GM19099 (cell line): ENCODE results near the gene REC8.
A peak's percentile ranks its signal among the peaks of the same experiment; 100 is the strongest.

Source experiments
- POLR2A ChIP-seq: IDR thresholded peaks from 3 replicates; pipeline ENCODE4 v1.6.1; 2011; ENCODE audit warnings: low read depth; ENCODE audit not compliant: insufficient read length; ENCODE audit errors: extremely low read depth

Gene REC8

DNA sequence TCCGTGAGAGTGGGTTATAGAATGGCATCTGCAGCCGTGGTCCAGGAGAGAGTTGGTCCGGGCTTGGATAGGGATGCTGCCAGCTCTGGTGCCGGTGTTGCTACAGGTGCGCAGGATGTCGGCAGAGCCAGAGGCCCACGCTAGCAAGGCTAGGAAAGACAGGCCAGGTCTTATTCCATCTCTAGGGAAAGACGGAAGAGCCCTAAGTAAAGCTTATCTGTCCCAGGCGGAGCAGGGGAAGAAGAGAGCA, 36.4 kb upstream of the REC8 start:
- no peak for TF ChIP-seq POLR2A

- peak; percentile 79 for TF ChIP-seq POLR2A
These were observed 35.8 kb upstream of the REC8 start, which contains the start of gene PSME1 for GRCh38 chr14:24135834-24136683. Gene PSME1, plus strand, starts transcription at chr14:24136194. Its CDS starts 69 bp downstream, at chr14:24136263.

DNA sequence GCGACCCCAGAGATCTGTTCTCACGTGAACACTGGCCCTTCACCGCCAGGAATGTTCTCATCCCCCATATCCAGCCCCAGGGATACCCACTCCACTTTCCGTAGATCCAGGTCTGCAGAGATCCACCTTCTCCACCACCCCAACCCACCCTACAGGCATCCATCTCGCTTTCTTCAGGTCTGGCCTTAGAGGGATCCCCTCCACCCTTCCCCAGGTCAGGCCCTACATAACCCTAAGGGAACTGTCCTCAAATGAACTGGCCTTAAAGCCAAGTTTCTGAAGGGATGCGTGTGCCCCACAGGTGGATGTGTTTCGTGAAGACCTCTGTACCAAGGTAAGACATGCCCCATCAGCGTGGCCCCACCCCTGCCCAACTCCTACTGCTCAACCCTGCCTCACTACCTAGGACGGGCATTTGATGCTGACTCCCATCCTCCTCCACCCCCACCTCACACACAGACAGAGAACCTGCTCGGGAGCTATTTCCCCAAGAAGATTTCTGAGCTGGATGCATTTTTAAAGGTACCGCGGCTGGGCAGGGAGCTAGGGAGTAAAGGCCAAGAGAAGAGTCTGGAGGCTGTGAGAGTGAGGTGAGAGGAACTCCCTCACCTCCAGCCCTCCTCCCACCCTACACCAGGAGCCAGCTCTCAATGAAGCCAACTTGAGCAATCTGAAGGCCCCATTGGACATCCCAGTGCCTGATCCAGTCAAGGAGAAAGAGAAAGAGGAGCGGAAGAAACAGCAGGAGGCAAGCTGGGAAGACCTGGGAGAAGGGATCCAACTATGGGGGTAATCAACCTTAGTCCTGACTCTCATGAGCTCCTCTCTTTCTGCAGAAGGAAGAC, 35.0 kb upstream of the REC8 start:
- TF ChIP-seq POLR2A, result no peak

DNA sequence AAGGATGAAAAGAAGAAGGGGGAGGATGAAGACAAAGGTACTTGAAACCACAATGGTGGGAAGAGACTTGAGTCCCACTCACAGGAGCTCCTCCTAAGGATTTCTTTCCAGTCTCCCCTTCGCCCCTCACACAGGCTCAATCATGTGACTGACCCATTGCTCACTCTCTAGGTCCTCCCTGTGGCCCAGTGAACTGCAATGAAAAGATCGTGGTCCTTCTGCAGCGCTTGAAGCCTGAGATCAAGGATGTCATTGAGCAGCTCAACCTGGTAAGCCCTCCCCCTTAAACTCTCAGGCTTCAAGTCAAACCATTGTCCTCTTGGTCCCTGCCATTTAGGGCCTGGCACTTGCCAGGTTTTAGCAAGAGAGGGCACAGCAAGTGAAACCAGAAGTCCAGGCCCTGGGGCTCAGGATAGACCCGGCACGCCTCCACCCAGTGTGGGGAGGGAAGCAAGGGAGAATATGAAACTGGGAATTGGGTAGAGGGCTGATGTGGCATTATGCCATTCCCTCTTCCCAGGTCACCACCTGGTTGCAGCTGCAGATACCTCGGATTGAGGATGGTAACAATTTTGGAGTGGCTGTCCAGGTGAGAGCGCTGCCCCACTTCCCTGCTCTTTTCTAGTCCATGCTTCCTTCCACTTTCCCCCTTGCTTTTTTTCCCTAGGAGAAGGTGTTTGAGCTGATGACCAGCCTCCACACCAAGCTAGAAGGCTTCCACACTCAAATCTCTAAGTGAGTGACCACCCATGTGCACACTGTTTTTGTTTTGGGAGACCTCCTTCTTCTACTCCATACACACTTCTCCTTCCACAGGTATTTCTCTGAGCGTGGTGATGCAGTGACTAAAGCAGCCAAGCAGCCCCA, 34.1 kb upstream of the REC8 start:
- peak; percentile 42 for TF ChIP-seq POLR2A

- no peak for TF ChIP-seq POLR2A
These were observed 33.2 kb upstream of the REC8 start for GRCh38 chr14:24138396-24139271.

DNA sequence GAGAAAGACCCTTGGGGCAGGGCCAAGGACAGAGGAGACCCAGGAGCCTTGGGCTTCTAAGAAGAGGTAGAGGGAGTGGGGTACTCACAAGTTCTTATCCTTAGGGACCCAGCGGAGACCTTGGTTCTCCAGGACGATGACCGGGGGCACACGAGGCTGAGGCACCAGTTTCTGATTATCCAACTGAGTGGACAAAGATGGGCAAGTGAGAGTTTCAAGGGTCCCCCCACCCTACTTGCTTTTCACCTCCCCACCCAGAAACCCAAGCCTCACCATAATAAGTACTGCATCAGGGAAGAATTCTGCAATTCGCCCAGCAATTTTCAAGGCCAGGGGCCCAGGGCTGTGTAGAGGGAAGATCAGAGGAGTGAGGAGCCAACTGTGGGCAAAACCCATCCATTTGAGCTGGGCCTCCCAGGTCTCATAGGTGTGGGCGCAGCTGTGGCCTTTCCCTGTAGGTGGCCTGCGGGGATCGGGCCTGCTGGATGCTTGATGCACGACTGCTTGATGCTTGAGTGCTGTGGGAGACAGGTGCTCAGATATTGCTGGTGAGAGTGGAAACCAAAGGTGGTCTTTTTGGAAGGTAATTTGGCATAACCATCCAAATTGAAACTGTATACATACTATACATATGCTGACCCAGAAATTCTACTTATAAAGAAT, 32.5 kb upstream of the REC8 start:
- no peak for TF ChIP-seq POLR2A

- peak; percentile 91 for TF ChIP-seq POLR2A
These were observed 30.6 kb upstream of the REC8 start, which contains the start of gene EMC9 for GRCh38 chr14:24141097-24141880. Gene EMC9, minus strand, starts transcription at chr14:24141591. Its CDS starts 287 bp downstream, at chr14:24141304.

DNA sequence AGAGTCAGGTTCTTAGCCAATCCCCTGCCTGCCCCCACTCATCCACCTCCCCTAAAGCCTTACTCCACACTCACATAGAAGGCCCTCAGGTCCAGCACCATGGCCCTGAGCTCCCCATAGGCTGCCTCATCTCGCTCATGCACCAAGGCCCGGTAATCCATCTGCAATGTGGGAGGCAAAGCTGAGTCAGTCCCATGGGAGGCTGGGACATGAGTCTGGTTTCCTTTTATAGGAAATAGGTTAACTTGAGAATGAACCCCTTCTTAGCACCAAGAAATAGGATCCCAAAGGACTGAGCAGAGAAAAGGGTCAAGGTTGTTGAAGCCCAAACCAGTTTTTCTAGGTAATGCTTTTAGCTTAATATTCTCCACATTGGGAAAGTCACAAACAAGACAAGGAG, 28.4 kb upstream of the REC8 start:
- TF ChIP-seq POLR2A, result no peak

DNA sequence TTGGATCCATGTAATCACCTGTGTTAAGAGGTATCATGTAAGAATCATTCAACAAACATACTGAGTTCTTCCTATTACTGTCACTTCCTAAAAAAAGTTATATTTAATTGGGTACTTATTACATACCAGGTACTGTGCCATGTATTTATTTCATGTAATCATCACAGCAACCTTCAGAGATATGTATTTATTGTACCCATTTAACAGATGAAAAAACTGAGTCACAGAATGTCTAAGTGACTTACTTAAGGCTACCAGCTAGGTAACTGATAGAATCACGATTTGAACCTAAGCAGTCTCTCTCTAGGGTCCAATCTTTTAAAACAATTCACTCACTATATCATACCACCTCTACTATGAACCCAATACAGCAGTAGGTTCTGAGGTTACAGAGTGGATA, 27.4 kb upstream of the REC8 start:
- no peak for TF ChIP-seq POLR2A

- TF ChIP-seq POLR2A, result no peak
These were observed 26.7 kb upstream of the REC8 start for GRCh38 chr14:24145219-24145618.

DNA sequence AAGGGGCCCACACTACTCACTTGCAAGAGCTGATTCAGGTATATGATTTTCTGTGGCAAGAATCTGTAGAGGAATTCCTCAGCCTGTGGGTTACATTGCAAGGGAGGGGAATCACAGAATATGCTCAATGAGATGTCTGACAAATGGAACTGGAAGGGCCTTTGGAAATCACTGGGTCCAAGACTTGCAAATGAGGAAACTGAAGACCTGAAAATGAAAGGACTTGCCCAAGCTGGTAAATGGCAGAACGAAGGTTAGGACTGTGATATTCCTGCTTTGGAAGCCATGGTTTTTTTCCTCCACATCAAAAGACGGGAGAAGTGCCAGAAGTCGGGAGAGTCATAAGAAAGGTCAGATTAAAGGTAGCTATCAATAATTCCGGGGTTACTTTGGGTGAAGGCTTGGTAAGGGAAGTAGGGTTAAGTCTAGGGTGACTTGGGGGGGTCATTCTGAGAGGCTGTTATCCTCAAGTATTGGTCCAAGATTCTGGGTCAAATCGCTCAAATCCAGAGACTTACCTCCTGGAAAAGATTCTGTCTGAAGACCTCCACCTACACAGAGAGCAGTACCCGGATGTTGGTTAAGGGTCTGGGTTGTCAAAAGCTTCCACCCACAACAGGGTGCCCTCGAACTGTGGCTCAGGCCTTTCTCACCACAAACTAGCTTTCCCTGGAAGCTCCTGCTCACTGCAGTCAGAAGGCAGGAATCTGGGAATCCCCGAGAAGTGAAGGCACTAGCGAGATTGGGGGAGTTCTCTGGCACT, 26.0 kb upstream of the REC8 start:
- TF ChIP-seq POLR2A, result no peak

DNA sequence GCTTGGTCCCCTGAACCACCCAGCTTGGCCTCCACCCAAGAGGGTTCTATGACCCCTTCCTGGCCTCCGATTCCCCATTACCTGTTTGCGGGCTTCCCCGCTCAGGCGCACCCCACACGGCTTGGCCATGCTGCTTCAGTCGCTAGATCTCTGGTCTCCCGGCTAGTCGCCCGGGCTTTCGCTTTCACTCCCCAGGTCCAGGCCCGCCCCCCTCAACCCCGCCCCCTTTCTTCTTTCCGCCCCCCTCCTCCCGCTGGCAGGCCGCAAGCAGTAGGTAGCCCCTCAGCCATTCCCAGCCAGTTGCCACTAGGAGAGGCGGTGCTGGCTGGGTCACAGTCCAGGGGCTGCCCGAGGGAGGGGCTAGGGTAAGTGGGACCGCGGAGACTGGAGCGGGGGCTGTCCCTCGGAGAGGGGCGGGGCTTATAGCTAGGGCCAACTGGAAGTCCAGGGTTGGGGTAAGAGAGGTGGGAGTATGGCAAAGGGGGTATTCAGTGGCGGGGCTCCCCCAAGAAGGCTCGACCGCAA, 25.4 kb upstream of the REC8 start, which contains the start of gene PSME2:
Gene PSME2, minus strand, starts transcription at position 158 of the 525 bp plus-strand sequence. Its CDS starts 29 bp downstream, at position 129.
- TF ChIP-seq POLR2A, result peak; percentile 11
